Retinal pigment epithelial cell (primary cell): Measurements from ENCODE around the gene TMEM120B.
"Not testable (repeated sequence)": the region's sequence is repeated elsewhere in the genome, so short reads cannot be mapped to it uniquely, and the experiment has no call there.

ENCODE experiments used
- DNase-seq: peaks from one replicate; pipeline ENCODE4 v3.0.0-alpha.2; 2010; ENCODE audit warnings: low read depth
- H3K4me3 ChIP-seq: 2 replicates; pipeline ENCODE4 v1.5.1; 2011; ENCODE audit warnings: mild to moderate bottlenecking, low read length, control low read depth, moderate library complexity
- TF ChIP-seq, protein P1 (sequence below): conservative IDR thresholded peaks from 2 replicates; pipeline ENCODE4 v1.5.1; 2011; ENCODE audit warnings: low read depth, low read length, control low read depth, inconsistent platforms

The TMEM120B gene

DNA sequence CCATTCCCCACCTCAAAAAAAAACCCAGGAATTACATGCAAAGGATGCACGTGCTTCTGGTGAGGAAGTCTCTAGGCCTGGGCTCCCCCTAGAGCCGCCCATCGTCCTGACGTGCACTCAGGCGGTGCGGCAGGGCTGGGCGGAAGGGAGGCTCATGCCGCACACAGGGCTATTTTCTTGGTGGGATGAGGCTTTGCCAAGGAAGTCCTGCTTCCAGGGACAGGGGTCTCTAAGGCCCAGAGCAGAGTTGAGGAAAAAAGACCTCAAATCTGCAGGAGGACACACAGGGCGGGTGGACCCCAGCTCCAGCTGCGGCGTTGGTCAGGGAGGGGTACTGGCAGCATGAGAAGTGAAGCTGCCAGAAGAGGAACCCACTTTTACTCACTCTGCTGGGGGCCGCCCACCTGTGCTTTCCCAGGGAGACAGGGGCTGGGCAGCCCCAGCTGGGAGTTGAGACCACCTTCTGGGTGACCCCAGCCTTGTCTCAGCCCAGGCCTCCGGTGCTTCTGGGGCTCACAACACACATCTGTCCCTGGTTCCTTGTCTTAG lies 76.8 kb downstream of the TMEM120B start:
- TF ChIP-seq, protein P1, sequence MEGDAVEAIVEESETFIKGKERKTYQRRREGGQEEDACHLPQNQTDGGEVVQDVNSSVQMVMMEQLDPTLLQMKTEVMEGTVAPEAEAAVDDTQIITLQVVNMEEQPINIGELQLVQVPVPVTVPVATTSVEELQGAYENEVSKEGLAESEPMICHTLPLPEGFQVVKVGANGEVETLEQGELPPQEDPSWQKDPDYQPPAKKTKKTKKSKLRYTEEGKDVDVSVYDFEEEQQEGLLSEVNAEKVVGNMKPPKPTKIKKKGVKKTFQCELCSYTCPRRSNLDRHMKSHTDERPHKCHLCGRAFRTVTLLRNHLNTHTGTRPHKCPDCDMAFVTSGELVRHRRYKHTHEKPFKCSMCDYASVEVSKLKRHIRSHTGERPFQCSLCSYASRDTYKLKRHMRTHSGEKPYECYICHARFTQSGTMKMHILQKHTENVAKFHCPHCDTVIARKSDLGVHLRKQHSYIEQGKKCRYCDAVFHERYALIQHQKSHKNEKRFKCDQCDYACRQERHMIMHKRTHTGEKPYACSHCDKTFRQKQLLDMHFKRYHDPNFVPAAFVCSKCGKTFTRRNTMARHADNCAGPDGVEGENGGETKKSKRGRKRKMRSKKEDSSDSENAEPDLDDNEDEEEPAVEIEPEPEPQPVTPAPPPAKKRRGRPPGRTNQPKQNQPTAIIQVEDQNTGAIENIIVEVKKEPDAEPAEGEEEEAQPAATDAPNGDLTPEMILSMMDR: no peak
- no peak overlapping the region for H3K4me3 ChIP-seq
- DNase-seq: no peak

DNA sequence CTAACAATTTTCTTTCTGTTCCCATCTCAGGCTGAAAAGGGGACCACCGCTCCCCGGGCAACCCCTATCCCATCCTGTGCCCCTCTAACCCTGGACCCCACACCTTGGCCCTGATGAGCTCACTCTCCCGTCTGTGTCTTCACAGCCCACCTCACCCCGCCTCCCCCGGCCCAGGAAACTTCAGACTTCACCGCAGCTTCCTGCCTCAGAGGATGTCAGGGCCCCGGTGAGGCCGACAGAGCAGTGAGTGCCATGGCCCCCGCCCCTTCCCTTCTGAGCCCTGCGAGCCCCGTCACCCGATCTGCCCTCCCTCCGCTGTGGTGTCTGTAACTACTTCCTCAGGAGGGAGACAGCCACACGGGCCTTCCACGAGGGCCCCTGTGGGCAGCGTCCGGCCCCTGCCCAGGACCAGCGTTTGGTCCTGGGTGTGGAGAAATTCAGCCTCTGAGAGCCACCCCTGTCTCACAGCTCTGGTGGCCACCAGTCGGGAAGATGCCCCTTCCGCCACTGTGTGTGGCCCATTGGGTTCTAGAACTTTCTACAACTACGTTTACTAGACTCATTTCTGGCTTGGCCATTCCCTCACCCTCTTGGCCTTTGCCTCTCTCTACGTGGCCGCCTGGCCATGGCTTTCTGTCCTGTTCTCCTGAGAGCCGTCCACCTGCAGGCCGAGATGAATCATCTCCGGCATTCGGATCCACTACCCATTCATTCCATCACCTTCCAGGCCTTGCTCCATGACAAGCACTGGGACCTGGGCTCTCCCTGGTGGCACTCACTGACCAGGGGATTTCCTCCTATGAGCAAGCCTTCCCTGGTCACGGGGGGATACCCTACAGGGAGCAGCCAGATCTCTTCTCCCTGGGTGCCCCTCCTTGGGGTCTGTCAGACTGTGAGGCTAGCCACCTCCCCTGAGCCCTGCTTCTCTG lies 77.5 kb downstream of the TMEM120B start:
- no peak overlapping the region for H3K4me3 ChIP-seq
- no peak for DNase-seq
- TF ChIP-seq, protein P1: no peak

DNA sequence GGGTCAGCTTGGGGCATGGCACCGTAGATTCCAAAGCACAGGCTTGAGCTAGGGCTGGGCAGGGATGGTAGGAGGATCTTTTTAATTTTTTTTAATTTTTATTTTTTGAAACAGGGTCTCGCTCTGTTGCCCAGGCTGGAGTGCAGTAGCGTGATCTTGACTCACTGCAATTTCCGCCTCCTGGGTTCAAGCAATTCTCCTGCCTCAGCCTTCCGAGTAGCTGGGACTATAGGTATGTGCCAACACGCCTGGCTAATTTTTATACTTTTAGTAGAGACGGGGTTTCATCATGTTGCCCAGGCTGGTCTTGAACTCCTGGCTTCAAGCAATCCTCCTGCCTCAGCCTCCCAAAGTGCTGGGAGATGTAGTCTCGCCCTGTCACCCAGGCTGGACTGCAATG lies 78.2 kb downstream of the TMEM120B start:
- not testable (repeated sequence) for DNase-seq

DNA sequence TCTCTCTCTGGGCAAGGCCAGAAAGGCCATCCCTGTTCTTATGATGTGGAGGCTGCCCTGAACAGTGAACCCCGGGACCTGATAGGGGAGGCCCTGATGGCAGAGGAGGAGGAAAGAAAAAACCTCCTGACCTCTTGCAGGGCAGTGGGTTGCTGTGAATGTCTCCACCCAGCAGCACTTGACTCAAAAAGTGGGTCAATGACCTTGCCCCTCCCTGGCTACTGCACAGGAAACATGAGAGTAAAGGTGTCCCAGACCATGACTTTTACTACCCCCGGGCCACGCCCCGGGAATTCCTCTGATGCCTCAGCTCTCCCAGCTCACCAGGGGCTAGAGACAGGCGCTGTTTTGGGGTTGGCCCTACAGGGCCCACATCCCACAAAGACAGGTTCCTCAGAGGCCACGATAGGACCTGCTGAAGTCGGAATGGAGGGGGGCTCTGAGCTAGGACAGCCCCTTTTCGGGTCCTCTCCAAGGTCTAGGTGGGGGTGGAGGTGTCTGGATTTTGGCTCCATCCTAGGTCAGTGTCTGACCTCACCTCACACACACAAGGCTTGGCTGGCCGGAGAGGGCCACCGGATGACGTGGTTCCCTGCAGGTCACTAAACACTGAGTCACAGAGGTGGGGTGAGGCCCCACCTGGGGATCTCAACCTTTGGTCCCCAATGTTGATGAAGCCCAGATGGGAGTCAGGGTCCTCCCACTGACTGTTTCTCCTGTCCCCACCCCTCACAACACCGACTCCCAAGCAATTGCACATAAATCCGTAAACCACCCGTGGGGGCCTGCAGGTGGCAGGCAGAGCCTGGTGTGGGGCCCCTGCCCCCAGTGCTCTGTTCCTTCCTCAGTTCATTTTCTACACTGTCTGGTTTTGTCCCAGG lies 79.4 kb downstream of the TMEM120B start:
- no peak for DNase-seq
- TF ChIP-seq, protein P1: no peak
- H3K4me3 ChIP-seq: peak overlapping the region; percentile 63

More for the DNA sequence above, 78.2 kb downstream of the TMEM120B start:
- not testable (repeated sequence) for H3K4me3 ChIP-seq

DNA sequence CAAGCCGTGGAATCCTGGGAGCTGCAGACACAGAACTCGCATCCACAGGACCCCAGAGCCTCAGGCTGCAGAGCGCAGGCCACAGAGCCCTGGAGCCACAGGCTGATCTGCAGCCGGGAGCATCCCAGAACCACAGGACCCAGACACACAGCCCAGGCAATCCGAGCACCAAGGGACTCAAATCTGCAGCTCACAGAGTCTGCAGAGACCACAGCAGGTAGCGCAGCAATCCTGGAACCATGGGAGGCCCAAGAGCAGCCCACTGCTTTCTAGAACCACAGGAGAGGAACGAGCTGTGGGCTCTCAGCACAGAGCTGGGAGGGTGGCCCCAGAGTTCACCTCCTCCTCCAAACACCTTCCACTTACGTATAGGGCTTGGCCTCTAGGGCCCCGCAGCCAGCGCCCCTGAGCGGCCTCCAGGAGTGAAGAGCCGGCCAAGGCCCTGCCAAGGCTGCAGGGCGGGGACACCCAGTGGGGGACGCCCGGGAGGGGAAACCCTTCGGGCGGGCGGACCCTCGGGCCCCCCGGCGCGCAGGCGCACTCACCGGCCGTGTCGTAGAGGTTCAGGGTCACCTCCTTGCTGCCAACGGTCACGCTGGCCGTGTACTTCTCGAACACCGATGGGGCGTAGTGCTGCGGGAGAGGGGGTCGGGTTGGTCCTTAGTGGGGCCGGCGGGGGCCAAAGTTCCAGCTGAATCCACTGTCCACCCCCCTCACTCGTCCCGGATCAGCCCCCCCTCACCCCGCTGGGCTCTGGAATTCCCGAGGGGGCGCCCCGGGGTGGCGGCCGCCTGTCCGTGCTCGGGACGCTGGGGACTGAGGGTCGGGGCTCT lies 80.3 kb downstream of the TMEM120B start:
- TF ChIP-seq, protein P1: peak; percentile 5
- peak overlapping the region; percentile 63 for H3K4me3 ChIP-seq
- DNase-seq: no peak

DNA sequence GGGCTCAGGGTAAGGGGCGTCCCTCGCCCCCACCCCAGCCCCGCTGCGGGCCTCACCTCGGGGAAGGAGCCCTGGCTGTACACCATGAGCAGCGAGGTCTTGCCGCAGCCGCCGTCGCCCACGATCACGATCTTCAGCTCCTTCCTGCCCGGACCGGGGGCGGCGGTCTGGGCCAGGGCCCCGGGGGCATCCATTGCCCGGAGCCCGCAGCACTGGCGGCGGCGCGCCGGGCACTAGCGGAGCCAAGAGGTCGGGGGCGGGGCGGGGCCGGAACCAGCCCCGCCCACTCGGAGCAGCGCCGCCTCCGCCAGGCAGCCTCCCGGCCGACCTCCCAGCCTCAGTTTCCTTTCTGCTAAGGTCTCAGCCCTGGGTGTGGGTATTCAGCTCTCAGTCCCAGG lies 80.9 kb downstream of the TMEM120B start, which contains the start of gene RHOF:
Gene RHOF (minus strand): TSS at position 249 of the 398 bp plus-strand sequence. CDS start 55 bp downstream, at position 194.
- TF ChIP-seq, protein P1: no peak
- no peak for DNase-seq
- H3K4me3 ChIP-seq: peak within 1 kb of the TSS; percentile 63
